HTERT RPE-1 (cell line): ENCODE results near the gene PCNX2.

Experiments
- in situ Hi-C: fragments of 300-500 bp; cut with MboI; formaldehyde crosslinking; loops from 4 replicates; pipeline ENCODE4 v1.14.3; 2020; ENCODE audit warnings: low sequenced_read_pairs

Gene PCNX2

GRCh38 chr1:233295237-233295974 is at the start of gene PCNX2:
PCNX2 (minus strand) TSS chr1:233295725; CDS start chr1:233295478, 247 bp downstream.
- in situ Hi-C loops, result no loop called here

- in situ Hi-C loops, result no loop called here
Observed at GRCh38 chr1:233343262-233343661, 47.7 kb upstream of the PCNX2 start.

DNA sequence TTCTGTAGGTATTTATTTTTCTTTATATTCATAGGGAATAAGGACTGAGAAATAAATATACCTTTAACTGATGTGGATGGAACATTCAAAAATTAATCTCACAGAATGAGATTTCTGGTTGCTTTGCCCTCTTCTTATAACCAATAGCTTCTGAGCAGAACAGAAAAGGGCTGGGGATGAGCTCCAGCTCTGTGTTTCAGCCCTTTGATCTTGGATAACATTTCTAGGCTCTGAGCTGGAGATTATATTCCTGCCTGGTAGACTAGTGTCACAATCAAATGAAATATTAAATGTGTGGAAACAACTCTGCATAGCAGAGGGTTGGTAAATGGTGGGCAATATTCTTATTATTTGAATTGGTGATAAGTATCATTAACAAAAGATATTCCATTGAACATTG is 46.6 kb upstream of the PCNX2 start:
- in situ Hi-C loops, result no loop called here

- in situ Hi-C loops, result no loop called here
Observed at GRCh38 chr1:233340966-233341516, 45.5 kb upstream of the PCNX2 start.

DNA sequence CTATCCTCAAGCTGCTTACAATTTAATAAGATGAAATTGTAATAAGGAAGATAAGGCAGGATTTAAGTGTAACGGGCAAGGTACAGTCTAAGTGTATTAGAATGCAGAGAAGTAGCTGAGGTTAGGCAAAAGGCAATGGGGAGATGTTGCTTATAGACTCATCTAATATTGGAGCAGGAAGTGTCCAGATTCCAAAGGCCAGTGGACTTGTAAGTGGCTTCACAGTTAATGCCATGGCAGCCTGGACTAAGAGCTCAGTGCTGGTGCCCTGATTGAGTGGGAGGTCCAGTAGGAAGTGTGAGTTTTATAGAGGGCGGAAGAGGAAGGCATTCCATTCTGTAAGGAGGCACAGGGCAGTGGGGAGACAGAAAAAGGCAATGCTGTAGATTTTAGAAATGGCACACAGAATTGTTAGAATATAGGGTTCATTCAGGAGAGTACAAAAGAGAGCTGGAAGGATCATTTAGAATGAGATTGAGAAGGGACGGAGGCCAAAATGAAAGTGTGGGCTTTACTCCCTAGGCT is 44.6 kb upstream of the PCNX2 start:
- in situ Hi-C loops, result no loop called here

- in situ Hi-C loops, result no loop called here
Observed at GRCh38 chr1:233338102-233338501, 42.6 kb upstream of the PCNX2 start.

DNA sequence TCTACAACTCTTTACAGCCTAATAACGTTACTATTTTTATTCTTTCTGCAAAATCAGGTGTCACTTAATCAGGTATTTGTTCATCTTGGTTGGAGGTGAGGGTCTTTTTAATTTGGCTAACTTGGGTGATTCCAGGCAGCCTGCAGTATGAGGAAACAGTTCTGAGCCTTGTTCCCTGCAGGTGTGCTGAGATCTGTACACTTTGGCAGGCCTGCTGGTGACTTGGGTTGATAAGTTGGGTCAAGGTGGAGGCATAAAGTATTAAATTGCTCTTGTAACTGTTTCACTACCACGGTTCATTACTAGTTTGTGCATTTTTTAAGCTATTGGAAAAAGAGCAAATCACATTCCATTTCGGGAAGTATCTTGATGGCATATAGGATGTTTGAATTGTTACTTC is 42.0 kb upstream of the PCNX2 start:
- in situ Hi-C loops, result no loop called here

DNA sequence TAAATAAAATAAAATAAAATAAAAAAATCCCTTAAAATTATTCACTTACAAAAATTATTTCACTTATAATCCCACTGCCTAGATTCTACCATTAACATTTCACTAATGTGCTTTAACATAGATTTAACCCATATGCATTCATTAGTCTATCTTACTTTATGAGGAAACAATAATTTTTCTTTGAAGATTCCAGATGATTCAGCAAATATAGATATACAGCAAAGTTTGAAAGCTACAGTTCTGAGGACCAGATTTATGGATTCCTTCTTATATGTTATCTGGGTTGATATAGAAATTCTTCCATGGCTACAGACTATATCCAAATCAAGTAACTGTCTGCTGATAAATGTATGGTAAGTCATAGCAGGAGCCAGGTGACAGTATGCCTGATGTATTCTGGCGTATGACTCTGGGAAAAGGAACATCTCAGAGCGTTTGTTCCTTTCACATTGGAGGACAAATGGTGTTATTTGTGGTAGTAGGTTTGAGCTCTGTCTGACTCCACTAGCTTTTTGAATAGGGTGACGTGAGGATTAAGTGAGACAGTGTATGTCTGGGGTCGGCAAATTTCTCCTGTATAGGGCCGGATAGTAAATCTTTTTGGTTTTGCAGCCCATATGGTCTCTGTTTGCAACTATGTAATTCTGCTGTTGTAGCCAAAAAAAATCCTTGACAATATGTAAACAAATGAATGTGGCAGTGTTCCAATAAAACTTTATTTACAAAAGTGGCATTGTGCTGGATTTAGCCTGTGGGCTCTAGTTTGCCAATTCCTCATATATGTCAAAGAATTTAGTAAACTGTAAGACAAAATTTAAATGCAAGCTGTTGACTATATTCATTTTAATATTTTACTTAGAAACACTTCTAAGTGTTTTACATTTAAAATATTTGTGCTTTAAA is 41.3 kb upstream of the PCNX2 start:
- in situ Hi-C loops, result no loop called here

DNA sequence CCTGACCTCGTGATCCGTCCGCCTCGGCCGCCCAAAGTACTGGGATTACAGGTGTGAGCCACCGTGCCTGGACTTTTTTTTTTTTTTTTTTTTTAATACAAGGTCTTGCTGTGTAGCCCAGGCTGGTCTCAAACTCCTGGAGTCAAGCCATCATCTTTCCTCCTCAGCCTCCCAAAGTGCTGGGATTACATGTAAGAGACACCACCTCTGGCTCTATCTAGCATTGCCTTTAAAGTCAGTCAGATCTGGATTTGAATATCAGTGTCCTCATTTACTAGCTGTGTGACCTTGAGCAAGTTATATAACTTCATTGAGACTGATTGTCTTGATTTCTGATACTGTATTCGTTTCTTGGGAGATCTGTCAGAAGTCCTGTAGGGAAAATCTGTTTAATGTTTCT is 38.6 kb upstream of the PCNX2 start:
- in situ Hi-C loops, result no loop called here

- in situ Hi-C loops, result no loop called here
Observed at GRCh38 chr1:233333086-233333485, 37.6 kb upstream of the PCNX2 start.

- in situ Hi-C loops, result no loop called here
Observed at GRCh38 chr1:233331676-233332519, 36.4 kb upstream of the PCNX2 start.

DNA sequence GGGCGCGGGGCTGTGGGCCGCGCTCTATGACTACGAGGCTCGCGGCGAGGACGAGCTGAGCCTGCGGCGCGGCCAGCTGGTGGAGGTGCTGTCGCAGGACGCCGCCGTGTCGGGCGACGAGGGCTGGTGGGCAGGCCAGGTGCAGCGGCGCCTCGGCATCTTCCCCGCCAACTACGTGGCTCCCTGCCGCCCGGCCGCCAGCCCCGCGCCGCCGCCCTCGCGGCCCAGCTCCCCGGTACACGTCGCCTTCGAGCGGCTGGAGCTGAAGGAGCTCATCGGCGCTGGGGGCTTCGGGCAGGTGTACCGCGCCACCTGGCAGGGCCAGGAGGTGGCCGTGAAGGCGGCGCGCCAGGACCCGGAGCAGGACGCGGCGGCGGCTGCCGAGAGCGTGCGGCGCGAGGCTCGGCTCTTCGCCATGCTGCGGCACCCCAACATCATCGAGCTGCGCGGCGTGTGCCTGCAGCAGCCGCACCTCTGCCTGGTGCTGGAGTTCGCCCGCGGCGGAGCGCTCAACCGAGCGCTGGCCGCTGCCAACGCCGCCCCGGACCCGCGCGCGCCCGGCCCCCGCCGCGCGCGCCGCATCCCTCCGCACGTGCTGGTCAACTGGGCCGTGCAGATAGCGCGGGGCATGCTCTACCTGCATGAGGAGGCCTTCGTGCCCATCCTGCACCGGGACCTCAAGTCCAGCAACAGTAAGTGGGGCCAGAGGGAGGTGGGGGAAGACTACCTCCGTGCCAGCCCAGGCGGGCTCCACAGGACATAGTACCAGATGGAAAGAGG is 32.8 kb upstream of the PCNX2 start:
- in situ Hi-C loops, result no loop called here

GRCh38 chr1:233327651-233328141 is 32.2 kb upstream of the PCNX2 start, which contains the start of gene MAP3K21:
MAP3K21 (plus strand) TSS chr1:233327724; CDS start chr1:233328029, 305 bp downstream.
- in situ Hi-C loops, result no loop called here

- in situ Hi-C loops, result no loop called here
Observed at GRCh38 chr1:233326811-233327650, 31.5 kb upstream of the PCNX2 start.

DNA sequence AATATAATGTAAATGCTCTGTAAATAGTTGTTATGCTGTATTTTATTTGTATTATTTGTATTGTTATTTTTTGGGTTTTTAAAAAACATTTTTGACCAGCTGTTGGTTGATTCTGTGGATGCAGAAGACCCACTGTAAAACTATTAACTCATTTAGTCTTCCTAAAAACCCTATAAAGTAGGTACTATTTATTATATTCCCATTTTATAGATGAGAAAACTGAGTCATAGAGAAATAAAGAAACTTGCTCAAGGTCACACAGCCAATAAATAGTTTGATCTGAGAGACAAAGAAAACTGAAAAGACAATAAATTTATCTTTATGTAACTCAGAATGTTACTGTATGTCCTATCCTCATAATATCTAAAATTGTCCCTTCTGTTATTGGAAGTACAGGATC is 30.8 kb upstream of the PCNX2 start:
- in situ Hi-C loops, result no loop called here

- in situ Hi-C loops, result no loop called here
Observed at GRCh38 chr1:233323718-233324117, 28.2 kb upstream of the PCNX2 start.

- in situ Hi-C loops, result no loop called here
Observed at GRCh38 chr1:233320023-233320422, 24.5 kb upstream of the PCNX2 start.

- in situ Hi-C loops, result no loop called here
Observed at GRCh38 chr1:233319272-233319671, 23.7 kb upstream of the PCNX2 start.

GRCh38 chr1:233316473-233316872 is 20.9 kb upstream of the PCNX2 start:
- in situ Hi-C loops, result no loop called here
